HG02610 (cell line): ENCODE data around the gene WNT9A.
"Not testable (repeated sequence)": the region's sequence is repeated elsewhere in the genome, so short reads cannot be mapped to it uniquely, and the experiment has no call there.

Experiments used
- ATAC-seq: cut with Tn5 transposase; IDR thresholded peaks from one replicate; pipeline ENCODE4 v1.9.1; 2021; ENCODE audit warnings: mild to moderate bottlenecking, moderate library complexity; ENCODE audit not compliant: unreplicated experiment

The WNT9A gene

DNA sequence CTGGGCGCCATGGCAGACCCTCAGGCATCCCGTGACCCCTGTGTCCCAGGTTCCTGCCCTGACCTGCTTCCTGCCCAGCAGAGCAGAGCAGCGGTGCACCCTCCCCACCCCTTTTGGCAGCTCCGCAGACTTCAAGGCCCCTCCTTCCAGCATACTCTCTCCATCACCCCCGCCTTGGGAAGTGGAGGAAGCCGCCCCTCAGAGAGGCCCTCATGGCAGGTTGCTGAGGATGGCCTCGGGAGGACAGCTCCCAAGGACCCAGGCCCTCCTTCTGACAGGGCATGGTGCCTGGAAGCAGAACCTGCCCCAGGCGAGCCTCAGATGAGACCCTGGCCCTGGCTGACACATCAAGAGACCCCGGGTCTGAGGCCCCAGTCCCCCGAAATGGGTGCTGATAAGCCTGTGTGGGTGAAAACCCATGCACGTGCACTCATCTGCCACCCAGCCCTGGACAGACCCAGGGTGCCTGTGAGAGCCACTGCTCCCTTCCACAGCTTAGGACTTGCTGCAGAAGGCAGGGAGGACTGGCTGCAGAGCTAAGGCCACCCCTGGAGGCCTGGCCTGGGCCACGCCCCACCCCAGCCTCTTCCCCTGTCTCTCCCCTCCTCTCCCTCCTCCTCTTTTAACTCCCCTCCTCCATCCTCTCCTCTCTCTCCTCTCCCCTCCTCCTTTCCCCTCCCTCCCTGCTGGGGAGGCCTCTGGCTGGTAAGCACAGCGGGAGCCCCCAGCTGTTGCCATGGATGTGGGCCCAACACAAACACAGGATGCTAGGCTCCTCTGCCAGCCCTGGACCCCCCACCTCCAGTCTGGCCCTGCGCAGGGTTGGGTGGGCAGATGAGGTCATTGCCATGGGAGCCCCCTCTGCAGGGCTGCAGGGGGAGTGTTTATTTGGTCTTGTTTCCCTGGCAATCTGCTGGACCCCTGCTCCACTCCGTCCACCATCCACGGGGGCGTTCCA lies 33.7 kb downstream of the WNT9A start:
- ATAC-seq, result no peak

DNA sequence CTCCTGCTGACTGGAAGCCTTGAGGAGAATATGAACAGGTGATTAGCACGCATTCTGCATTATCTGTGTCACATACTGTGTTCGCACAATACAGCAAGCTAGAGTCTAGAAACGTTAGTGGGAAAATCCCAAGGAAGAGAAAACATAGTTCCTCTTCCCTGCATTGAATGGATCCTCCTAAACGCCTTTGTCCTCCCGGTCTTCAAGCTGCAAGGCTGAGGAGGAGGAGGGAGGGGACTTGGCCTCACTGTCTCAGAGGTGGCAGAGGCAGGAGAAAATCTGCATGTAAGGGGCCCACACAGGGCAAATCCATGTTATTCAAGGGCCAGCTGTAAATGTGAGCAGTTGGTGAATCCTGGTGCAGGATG lies 34.4 kb downstream of the WNT9A start:
- ATAC-seq, result no peak

GRCh38 chr1:227912866-227913265 lies 34.9 kb downstream of the WNT9A start:
- ATAC-seq, result no peak

DNA sequence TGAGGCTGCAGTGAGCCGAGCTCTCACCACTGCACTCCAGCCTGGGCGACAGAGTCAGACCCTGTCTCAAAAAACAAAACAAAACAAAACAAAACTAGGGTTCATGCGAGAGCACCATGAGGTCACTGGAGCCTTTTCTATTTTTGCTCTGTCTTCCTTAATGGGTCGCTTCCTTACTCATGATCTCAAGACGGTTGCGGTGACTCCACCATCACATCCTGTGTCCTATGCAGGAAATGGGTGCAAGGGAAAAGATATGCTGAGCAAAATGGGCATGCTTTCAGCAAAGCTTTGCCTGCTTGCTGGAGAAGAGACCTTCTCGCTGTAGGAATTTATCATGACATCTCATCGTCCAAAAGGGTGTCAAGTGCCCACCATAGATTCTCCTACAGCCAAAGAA lies 36.4 kb downstream of the WNT9A start:
- no peak for ATAC-seq

DNA sequence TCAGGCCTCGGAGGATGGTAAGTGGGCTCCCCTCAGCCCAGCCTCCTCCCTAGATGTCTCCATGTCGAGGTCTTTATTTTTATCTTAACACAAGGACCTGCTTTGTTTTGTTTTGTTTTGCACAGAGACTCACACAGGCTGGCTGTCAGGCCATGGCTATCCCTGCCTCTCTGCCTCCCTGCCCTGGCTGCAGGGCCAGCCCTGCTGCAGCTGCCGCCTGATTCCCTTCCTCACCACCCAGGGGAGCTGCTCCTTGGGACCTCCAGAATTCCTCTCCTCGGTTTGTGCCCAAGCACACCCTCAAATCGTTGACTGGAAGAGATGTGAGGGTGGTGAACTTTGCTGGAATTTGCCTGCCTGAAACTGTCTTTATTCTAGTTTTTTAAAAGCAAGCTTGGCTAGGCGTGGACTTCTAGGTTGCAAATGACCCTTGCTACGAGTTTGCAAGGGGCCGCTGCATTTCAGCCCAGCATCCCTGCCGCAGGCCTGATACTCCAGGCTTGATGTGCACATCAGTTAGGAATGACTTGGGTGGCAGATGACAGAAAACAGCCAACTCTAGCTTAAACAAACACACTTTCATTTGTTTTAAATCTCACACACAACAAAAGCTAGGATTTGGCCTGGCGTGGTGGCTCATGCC lies 37.1 kb downstream of the WNT9A start:
- ATAC-seq, result no peak

- ATAC-seq, result not testable (repeated sequence)
Observed at GRCh38 chr1:227909923-227910328, 37.8 kb downstream of the WNT9A start.

DNA sequence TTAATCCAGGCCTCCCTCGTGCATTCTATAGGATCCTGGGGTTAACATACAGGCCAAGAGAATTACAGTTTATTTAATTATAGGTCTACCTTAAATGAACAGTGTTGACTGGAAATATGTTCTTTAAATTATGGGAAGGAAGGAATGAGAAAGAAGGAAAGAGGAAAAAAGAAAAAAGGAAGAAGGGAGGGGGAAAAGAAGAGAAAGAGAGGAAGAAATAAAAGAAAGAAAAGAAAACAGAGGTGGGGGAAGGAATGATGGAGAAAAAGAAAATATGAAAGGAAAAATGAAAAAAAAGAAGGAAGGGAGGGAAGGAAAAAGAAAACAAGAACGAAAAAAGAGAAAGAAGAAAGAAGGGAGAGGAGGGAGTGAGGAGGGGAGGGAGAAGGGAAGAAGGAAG lies 38.5 kb downstream of the WNT9A start:
- ATAC-seq, result no peak

DNA sequence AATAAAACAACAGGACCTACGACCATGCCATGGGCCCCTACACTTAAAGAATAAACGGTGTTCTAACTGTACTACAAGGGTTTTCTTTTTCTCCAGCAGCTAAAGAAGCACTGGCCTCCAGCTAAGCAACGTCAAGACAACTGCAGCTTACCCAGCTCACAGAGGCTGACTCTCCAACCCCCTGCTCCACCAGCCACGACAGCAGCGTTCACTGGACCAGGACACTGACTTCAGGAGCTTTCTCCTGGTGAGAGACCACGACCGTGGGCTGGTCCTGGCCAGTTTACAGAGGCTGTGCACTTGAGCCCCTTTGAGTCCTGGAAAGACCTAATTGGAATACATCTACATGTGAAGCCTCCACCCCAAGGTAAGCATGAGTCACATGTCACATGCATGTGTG lies 39.4 kb downstream of the WNT9A start:
- no peak for ATAC-seq

GRCh38 chr1:227907439-227908015 lies 40.2 kb downstream of the WNT9A start:
- ATAC-seq, result no peak

DNA sequence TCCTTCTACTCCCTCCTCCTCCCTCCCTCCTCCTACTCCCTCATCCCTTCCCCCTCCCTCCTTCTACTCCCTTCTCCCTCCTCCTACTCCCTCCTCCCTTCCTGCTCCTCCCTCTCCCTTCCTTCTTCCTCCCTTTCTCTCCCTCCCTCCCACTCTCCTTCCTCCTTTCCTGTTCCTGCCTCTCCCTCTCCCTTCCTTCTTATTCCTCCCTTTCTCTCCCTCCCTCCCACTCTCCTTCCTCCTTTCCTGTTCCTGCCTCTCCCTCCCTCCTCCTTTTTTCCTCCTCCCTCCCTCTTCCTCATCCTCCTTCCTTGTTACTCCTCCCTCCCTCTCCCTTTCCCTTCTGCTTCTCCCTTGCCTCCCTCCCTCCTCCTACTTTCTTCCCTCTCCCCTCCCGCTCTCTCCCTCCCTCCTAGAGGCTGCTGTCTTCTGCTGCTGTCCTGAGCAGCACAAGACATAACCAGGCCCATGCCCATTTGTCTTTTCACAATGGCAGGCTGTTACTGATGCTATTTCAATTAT lies 41.1 kb downstream of the WNT9A start:
- no peak for ATAC-seq

DNA sequence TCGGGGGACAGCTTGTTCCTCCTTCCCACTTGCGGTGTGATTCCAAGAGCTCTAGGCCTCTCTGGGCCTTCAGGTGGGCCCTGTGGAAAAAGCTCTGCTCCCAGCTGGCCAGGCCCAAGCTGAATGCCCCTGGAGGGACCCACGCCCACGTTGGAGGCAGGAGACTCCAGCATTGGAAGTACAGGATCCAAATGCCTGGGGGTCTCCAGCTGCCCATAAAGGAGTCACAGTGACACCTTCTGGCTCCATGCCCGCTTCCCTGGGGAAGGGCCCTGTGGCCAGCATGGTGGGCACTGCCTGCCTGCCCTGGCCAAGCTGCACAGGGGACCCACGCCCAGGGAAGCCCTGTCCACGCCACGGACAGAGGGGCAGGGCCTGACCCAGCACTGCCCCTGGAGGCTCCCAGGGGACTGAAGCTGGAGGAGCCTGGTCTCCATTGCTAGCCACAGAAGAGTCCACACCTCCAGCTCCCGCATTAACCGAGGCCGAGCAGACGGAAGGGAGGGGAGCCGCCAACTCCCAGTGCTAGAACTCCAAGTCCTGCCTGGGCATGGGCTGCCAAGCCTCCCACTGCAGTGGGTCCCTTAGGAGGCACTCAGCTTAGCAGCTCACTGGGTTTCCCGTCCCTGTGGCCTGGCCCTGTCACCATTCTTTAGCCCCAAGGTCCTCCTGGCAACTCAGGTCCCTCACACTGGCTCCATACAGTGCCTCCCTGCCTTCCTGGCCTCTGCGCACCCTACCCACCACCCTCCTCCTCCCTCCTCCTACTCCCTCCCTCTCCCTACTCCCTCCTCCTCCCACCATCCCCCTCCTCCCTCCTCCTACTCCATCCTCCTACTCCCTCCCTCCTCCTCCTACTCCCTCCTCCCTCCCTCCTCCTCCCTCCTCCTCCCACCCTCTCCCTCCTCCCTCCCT lies 41.9 kb downstream of the WNT9A start:
- no peak for ATAC-seq

DNA sequence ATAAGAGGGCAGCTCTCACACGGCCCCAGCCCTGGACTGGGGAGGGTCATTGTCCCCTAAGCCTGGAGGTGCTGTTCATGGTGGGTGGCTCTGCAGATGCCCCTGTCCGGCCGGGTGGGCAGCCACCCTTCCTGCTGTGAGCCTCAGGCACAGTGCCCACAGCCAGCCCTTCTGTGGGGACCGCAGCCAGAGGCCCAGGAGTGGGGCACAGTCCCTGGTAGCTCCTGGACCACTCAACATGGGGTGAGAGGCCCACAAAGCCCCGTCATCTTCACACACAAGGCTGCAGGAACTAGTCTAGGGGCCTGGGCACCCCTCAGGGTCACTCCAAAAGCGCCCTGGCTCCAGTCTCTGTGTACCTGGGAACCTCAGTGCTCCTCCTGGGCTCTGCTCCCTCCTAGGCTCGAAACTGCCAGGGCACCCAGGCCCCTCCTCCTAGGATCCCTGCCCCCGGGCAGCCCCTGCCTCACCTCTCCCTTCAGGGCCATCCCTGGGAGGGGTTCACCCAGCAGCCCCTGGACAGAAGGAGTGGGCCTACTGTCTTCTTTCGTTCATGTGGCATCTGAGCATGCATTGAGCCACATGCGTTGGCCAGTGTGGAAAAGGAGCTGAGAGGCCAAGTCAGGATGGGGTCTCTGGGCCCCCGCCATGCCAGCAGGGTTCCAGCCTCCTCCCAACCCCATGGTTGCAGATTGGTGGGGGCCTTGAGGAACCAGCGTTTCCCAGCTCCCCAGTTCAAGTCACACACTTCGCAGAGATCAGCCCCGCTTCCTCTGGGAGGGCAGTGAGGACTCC lies 43.0 kb downstream of the WNT9A start:
- no peak for ATAC-seq

GRCh38 chr1:227903614-227904501 lies 43.9 kb downstream of the WNT9A start:
- ATAC-seq, result no peak

- ATAC-seq, result no peak
Observed at GRCh38 chr1:227903061-227903521, 44.6 kb downstream of the WNT9A start.

- ATAC-seq, result no peak
Observed at GRCh38 chr1:227902641-227902990, 45.1 kb downstream of the WNT9A start.

- no peak for ATAC-seq
Observed at GRCh38 chr1:227901906-227902640, 45.7 kb downstream of the WNT9A start.

GRCh38 chr1:227901239-227901905 lies 46.4 kb downstream of the WNT9A start:
- no peak for ATAC-seq
